SK-N-SH (cell line): Measurements from ENCODE around the gene CTNS. TPM values are rescaled to one million over a fixed set of nuclear protein-coding genes. Genes with fewer than 3 reads are reported as not detected.
A peak's percentile ranks its signal among the peaks of the same experiment; 100 is the strongest.

ENCODE experiments used
- CTCF ChIA-PET: fragments of 300-600, 350-600 bp; formaldehyde crosslinking; extraction: SDS; loops from one replicate; lab custom pipeline; 2021; lab: Yijun Ruan, JAX
- POLR2A ChIA-PET: fragments of 350-600 bp; sonication (Branson Sonifier 250); formaldehyde crosslinking; extraction: SDS; loops from one replicate; lab custom pipeline; 2020; ENCODE audit warnings: antibody characterized with exemption, inconsistent platforms; lab: Yijun Ruan, JAX
- DNase-seq: peaks from one replicate; pipeline ENCODE4 v3.0.0; 2012
- H2AFZ ChIP-seq: fragments of 200-600 bp; sonication (generic); 2 replicates; pipeline ENCODE4 v1.8.1; 2016; ENCODE audit warnings: antibody characterized with exemption, mild to moderate bottlenecking, low read depth
- H3F3A ChIP-seq: fragments of 200-600 bp; sonication (generic); replicated peaks from 2 replicates; pipeline ENCODE3; 2016; ENCODE audit warnings: antibody characterized with exemption, mild to moderate bottlenecking; ENCODE audit not compliant: insufficient read depth
- H3K27ac ChIP-seq, 2 experiments: fragments of 200-500 bp in 1 of 2; fragments of 200-600 bp in 1 of 2; sonication (Bioruptor generic) in 1 of 2; sonication (generic), shearing (Covaris generic) in 1 of 2; 2 replicates each; pipeline versions ENCODE4 v1.5.1 to v1.6.1; 2014 to 2016; ENCODE audit warnings: low read depth in 2 of 2, inconsistent platforms in 1 of 2, low read length in 1 of 2, mild to moderate bottlenecking in 1 of 2, mixed read lengths in 1 of 2
- H3K27me3 ChIP-seq: fragments of 200-600 bp; sonication (generic), shearing (Covaris generic); 2 replicates; pipeline ENCODE4 v1.6.1; 2016; ENCODE audit warnings: mixed run types; ENCODE audit not compliant: insufficient read depth
- H3K36me3 ChIP-seq, 2 experiments: fragments of 200-500 bp in 1 of 2; fragments of 200-600 bp in 1 of 2; sonication (Bioruptor generic) in 1 of 2; sonication (generic) in 1 of 2; replicated peaks in 1 of 2; 2 replicates each; pipeline versions ENCODE3 to v1.5.1; 2014 to 2016; ENCODE audit warnings: low read length in 1 of 2, mild to moderate bottlenecking in 1 of 2; ENCODE audit not compliant: insufficient read depth in 2 of 2, control insufficient read depth in 1 of 2
- H3K4me1 ChIP-seq, 2 experiments: fragments of 200-500 bp in 1 of 2; fragments of 200-600 bp in 1 of 2; sonication (Bioruptor generic) in 1 of 2; sonication (generic), shearing (Covaris generic) in 1 of 2; 2 replicates each; pipeline versions ENCODE4 v1.5.1 to v1.6.1; 2014 to 2016; ENCODE audit warnings: low read depth in 1 of 2, low read length in 1 of 2, mixed run types in 1 of 2; ENCODE audit not compliant: insufficient read depth in 2 of 2, control insufficient read depth in 1 of 2
- H3K4me2 ChIP-seq: fragments of 200-600 bp; sonication (generic), shearing (Covaris generic); 2 replicates; pipeline ENCODE4 v1.6.1; 2017; ENCODE audit warnings: mixed run types
- H3K4me3 ChIP-seq, 2 experiments: fragments of 200-500 bp in 1 of 2; fragments of 200-600 bp in 1 of 2; sonication (Bioruptor generic) in 1 of 2; sonication (generic), shearing (Covaris generic) in 1 of 2; 2 replicates each; pipeline versions ENCODE4 v1.5.1 to v1.8.1; 2014 to 2016; ENCODE audit warnings: low read depth in 2 of 2, inconsistent platforms in 1 of 2, low read length in 1 of 2, mild to moderate bottlenecking in 1 of 2, mixed read lengths in 1 of 2, moderate library complexity in 1 of 2
- H3K79me2 ChIP-seq: fragments of 200-600 bp; sonication (generic); 2 replicates; pipeline ENCODE4 v1.8.1; 2017; ENCODE audit warnings: mild to moderate bottlenecking; ENCODE audit not compliant: insufficient read depth
- H3K9ac ChIP-seq: fragments of 200-600 bp; sonication (generic); 2 replicates; pipeline ENCODE4 v1.6.1; 2017; ENCODE audit warnings: mixed run types
- H3K9me2 ChIP-seq: fragments of 200-600 bp; sonication (generic); 2 replicates; pipeline ENCODE4 v1.6.1; 2017; ENCODE audit warnings: mixed run types
- H3K9me3 ChIP-seq: fragments of 200-600 bp; sonication (generic); 2 replicates; pipeline ENCODE4 v1.6.1; 2017; ENCODE audit warnings: mixed run types, mild to moderate bottlenecking, moderate library complexity
- H4K20me1 ChIP-seq: fragments of 200-600 bp; sonication (generic); 2 replicates; pipeline ENCODE4 v1.6.1; 2017; ENCODE audit warnings: mild to moderate bottlenecking, mixed run types; ENCODE audit not compliant: insufficient read depth
- EP300 ChIP-seq, 2 experiments: IDR thresholded peaks; 2 replicates each; pipeline versions ENCODE4 v1.4.0 to v1.6.1; 2012; ENCODE audit warnings: borderline replicate concordance in 1 of 2, low read depth in 1 of 2, low read length in 1 of 2
- FOXJ3 ChIP-seq: sonication (generic); formaldehyde crosslinking; IDR thresholded peaks from 2 replicates; pipeline ENCODE4 v1.5.1; 2020; ENCODE audit warnings: mild to moderate bottlenecking, missing genetic modification reagents
- FOXM1 ChIP-seq: IDR thresholded peaks from 2 replicates; pipeline ENCODE4 v1.4.0; 2012; ENCODE audit warnings: low read depth, mild to moderate bottlenecking
- GATA2 ChIP-seq: sonication (generic); formaldehyde crosslinking; IDR thresholded peaks from 2 replicates; pipeline ENCODE4 v1.5.0; 2020; ENCODE audit warnings: mild to moderate bottlenecking, missing genetic modification reagents
- MEF2A ChIP-seq: IDR thresholded peaks from 2 replicates; pipeline ENCODE4 v1.4.0; 2012; ENCODE audit warnings: low read depth, borderline replicate concordance
- MXI1 ChIP-seq: IDR thresholded peaks from 2 replicates; pipeline ENCODE4 v1.6.1; 2012; ENCODE audit warnings: mild to moderate bottlenecking, low read depth, low read length, improper control_type of control experiment
- NRF1 ChIP-seq: IDR thresholded peaks from 2 replicates; pipeline ENCODE4 v1.6.1; 2012; ENCODE audit warnings: low read depth, mild to moderate bottlenecking, low read length
- POLR2AphosphoS5 ChIP-seq: IDR thresholded peaks from 2 replicates; pipeline ENCODE4 v1.6.1; 2012; ENCODE audit warnings: low read depth, low read length
- RAD21 ChIP-seq: IDR thresholded peaks from 2 replicates; pipeline ENCODE4 v1.6.1; 2012; ENCODE audit warnings: mild to moderate bottlenecking, low read length
- RFX5 ChIP-seq: IDR thresholded peaks from 2 replicates; pipeline ENCODE4 v1.6.1; 2012; ENCODE audit warnings: mild to moderate bottlenecking, improper control_type of control experiment, low read length
- SMC3 ChIP-seq: IDR thresholded peaks from 2 replicates; pipeline ENCODE4 v1.6.1; 2012; ENCODE audit warnings: low read depth, low read length, improper control_type of control experiment
- TAF1 ChIP-seq: IDR thresholded peaks from 2 replicates; pipeline ENCODE4 v1.6.1; 2012; ENCODE audit warnings: low read depth, mild to moderate bottlenecking, low read length, moderate library complexity, borderline replicate concordance
- YY1 ChIP-seq: IDR thresholded peaks from 2 replicates; pipeline ENCODE4 v1.4.0; 2012; ENCODE audit warnings: low read depth, mild to moderate bottlenecking
- WGBS: methylation state at CpG from one replicate; pipeline ENCODE4 v1.1.6; 2017; ENCODE audit warnings: low lambda C conversion rate; 5-methylcytosine and 5-hydroxymethylcytosine counted together
- polyA plus RNA-seq, 3 experiments: library from polyadenylated mRNA; depleted of rRNA; stranded (reverse); fragments of >200 nt; gene quantifications; 2 replicates each; pipeline ENCODE4 v1.2.3, GENCODE V29; 2012
- TF ChIP-seq, protein P1 (sequence below): fragments of 200-600 bp; sonication (generic); IDR thresholded peaks from 2 replicates; pipeline ENCODE4 v1.6.1; 2017; ENCODE audit warnings: antibody characterized with exemption, mild to moderate bottlenecking, moderate library complexity
- TF ChIP-seq, protein P2 (sequence below): IDR thresholded peaks from 2 replicates; pipeline ENCODE4 v1.6.1; 2012; ENCODE audit warnings: mild to moderate bottlenecking, low read depth, low read length, moderate library complexity

Gene CTNS
- polyA plus RNA-seq, 1 of the 3 experiments (the other 2 are of a cell fraction): 8.2 TPM

DNA sequence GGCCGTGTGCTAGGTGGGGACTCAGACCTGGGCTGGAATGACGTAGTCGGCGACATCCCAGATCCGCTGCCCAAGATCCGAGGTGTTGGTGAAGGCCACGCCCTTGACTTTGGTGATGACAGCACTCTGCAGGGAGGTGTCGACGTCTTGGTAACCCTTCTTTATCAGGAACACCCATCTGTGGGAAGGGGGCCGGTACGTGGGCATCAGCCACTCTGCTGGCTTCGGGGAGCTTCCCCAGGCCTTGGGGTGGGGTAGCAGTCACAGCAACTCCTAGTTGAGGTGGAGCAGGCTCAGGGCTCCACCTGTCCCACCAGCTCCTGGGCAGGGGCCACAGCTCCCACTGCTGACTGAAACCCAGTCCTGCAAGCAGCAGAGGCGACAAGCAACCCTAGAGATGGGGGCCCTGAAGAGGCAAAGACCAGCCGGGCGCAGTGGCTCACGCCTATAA lies 55.1 kb downstream of the CTNS start:
- H3K36me3 ChIP-seq: no peaks in the 10 kb centered on the region
- H3K79me2 ChIP-seq: no peaks in the 10 kb centered on the region
- no peaks in the 10 kb centered on the region for H3K9me2 ChIP-seq
- H2AFZ ChIP-seq: no peak overlapping the region
- no peaks in the 10 kb centered on the region for H3K27me3 ChIP-seq
- H3K9ac ChIP-seq: no peak overlapping the region
- CTCF ChIA-PET: interaction anchor here (0.8 kb wide), 1 partner anchor 9 kb away, joined by 5 read pairs; no protein-coding TSS in a partner anchor
- no peaks in the 10 kb centered on the region for H3K9me3 ChIP-seq
- no peaks in the 10 kb centered on the region for H3F3A ChIP-seq
- H3K4me2 ChIP-seq: no peak overlapping the region
- POLR2A ChIA-PET: no interaction called here
- no peak overlapping the region for H3K4me3 ChIP-seq
- DNase-seq: no peak
- WGBS: 87% methylated on average over 15 of the region's 16 CpGs
- peaks cover 0 to 13% of the 10 kb centered on the region in 2 experiments; a peak in 1 of 4 replicates for H3K4me1 ChIP-seq
- no peak overlapping the region for H3K27ac ChIP-seq
- TF ChIP-seq POLR2AphosphoS5: no peak
- TF ChIP-seq RAD21: no peak
- no peak for TF ChIP-seq MEF2A
- TF ChIP-seq YY1: no peak
- TF ChIP-seq FOXM1: no peak
- no peak for TF ChIP-seq GATA2
- no peak for TF ChIP-seq EP300 (IDR thresholded peaks at IDR 0.05; ENCODE audit: borderline replicate concordance in 1 of 2, low read depth in 1 of 2, low read length in 1 of 2)
- no peak for TF ChIP-seq NRF1
- H4K20me1 ChIP-seq: no peaks in the 10 kb centered on the region

DNA sequence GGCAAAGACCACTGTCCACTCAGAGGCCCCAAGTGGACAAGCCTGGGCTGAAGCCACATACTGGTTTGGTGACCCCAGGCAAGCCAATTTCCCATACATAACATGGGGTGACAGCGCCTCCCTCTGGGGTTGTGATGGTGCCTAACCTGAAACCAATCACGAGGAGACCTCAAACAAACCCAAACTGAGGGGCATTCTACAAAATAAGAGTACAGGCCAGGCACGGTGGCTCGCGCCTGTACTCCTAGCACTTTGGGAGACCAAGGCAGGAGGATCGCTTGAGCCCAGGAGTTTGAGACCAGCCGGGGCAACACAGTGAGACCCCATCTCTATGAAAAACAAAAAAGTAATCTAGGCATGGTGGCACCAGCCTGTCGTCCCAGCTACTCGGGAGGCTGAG lies 55.8 kb downstream of the CTNS start:
- no peak for DNase-seq
- no peak overlapping the region for H3K9ac ChIP-seq
- no peaks in the 10 kb centered on the region for H3K9me3 ChIP-seq
- H3K4me1 ChIP-seq: peaks cover 0 to 13% of the 10 kb centered on the region in 2 experiments; a peak in 1 of 4 replicates
- H3F3A ChIP-seq: no peaks in the 10 kb centered on the region
- ChIA-PET CTCF (interaction anchor here (1.7 to 4.3 kb wide), 2 partner anchors 9 to 45 kb away, joined by 6 to 28 read pairs; no protein-coding TSS in a partner anchor), POLR2A (no interaction called here)
- WGBS: 83% methylated on average over 9 of the region's 9 CpGs
- no peak overlapping the region for H2AFZ ChIP-seq
- H3K4me3 ChIP-seq: no peak overlapping the region
- no peaks in the 10 kb centered on the region for H3K36me3 ChIP-seq
- no peak overlapping the region for H3K27ac ChIP-seq
- H3K4me2 ChIP-seq: no peak overlapping the region
- TF ChIP-seq TAF1: no peak
- TF ChIP-seq, protein P1, sequence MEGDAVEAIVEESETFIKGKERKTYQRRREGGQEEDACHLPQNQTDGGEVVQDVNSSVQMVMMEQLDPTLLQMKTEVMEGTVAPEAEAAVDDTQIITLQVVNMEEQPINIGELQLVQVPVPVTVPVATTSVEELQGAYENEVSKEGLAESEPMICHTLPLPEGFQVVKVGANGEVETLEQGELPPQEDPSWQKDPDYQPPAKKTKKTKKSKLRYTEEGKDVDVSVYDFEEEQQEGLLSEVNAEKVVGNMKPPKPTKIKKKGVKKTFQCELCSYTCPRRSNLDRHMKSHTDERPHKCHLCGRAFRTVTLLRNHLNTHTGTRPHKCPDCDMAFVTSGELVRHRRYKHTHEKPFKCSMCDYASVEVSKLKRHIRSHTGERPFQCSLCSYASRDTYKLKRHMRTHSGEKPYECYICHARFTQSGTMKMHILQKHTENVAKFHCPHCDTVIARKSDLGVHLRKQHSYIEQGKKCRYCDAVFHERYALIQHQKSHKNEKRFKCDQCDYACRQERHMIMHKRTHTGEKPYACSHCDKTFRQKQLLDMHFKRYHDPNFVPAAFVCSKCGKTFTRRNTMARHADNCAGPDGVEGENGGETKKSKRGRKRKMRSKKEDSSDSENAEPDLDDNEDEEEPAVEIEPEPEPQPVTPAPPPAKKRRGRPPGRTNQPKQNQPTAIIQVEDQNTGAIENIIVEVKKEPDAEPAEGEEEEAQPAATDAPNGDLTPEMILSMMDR: peak; percentile 16; the same call in 1 of the 2 replicates
- H3K79me2 ChIP-seq: no peaks in the 10 kb centered on the region
- no peaks in the 10 kb centered on the region for H3K27me3 ChIP-seq
- H4K20me1 ChIP-seq: no peaks in the 10 kb centered on the region
- no peaks in the 10 kb centered on the region for H3K9me2 ChIP-seq

DNA sequence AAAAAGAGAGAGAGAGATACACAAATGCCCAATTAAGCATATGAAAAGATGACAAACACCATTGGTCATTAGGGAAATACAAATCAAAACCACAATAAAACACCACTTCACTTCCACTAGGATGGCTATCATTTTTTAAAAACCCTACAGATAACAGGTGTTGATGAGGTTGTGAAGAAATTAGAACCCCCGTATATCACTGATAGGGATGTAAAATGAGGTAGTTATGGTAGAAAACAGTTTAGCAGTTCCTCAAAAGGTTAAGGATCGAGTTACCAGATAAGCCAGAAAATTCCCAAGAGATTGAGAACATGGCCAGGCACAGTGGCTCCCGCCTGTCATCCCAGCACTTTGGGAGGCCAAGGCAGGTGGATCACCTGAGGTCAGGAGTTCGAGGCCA lies 56.6 kb downstream of the CTNS start:
- POLR2A ChIA-PET: no interaction called here
- no peak for DNase-seq
- CTCF ChIA-PET: interaction anchor here (1.2 to 4.3 kb wide), 3 partner anchors 10 to 153 kb away, joined by 3 to 28 read pairs (median 6); partner anchors contain the start of gene NCBP3
- Histone ChIP-seq H3K9me2 (no peaks in the 10 kb centered on the region), H3K27ac (no peak overlapping the region), H3K79me2 (no peaks in the 10 kb centered on the region), H3K4me1 (peaks cover 0 to 13% of the 10 kb centered on the region in 2 experiments; a peak in 1 of 4 replicates), H3K9ac (no peak overlapping the region), H3K4me3 (no peak overlapping the region), H3K9me3 (no peaks in the 10 kb centered on the region), H4K20me1 (no peaks in the 10 kb centered on the region), H3K27me3 (no peaks in the 10 kb centered on the region), H3K36me3 (no peaks in the 10 kb centered on the region), H3K4me2 (no peak overlapping the region), H3F3A (no peaks in the 10 kb centered on the region), H2AFZ (no peak overlapping the region)
- TF ChIP-seq SMC3 (no peak), FOXJ3 (CRISPR knock-in tag) (no peak), RFX5 (no peak), GATA2 (no peak), MXI1 (no peak)
- TF ChIP-seq, protein P2, sequence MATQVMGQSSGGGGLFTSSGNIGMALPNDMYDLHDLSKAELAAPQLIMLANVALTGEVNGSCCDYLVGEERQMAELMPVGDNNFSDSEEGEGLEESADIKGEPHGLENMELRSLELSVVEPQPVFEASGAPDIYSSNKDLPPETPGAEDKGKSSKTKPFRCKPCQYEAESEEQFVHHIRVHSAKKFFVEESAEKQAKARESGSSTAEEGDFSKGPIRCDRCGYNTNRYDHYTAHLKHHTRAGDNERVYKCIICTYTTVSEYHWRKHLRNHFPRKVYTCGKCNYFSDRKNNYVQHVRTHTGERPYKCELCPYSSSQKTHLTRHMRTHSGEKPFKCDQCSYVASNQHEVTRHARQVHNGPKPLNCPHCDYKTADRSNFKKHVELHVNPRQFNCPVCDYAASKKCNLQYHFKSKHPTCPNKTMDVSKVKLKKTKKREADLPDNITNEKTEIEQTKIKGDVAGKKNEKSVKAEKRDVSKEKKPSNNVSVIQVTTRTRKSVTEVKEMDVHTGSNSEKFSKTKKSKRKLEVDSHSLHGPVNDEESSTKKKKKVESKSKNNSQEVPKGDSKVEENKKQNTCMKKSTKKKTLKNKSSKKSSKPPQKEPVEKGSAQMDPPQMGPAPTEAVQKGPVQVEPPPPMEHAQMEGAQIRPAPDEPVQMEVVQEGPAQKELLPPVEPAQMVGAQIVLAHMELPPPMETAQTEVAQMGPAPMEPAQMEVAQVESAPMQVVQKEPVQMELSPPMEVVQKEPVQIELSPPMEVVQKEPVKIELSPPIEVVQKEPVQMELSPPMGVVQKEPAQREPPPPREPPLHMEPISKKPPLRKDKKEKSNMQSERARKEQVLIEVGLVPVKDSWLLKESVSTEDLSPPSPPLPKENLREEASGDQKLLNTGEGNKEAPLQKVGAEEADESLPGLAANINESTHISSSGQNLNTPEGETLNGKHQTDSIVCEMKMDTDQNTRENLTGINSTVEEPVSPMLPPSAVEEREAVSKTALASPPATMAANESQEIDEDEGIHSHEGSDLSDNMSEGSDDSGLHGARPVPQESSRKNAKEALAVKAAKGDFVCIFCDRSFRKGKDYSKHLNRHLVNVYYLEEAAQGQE: no peak
- WGBS: 83% methylated on average over 4 of the region's 4 CpGs
